HUES48 (cell line): ENCODE results near the gene MT1A.

ENCODE experiments used
- H3K27ac ChIP-seq: one replicate; pipeline ENCODE4 v1.7.0; 2013; ENCODE audit warnings: low read depth, low read length, inconsistent platforms
- H3K27me3 ChIP-seq: 2 replicates; pipeline ENCODE4 v1.6.1; 2013; ENCODE audit warnings: mild to moderate bottlenecking, low read length; ENCODE audit not compliant: control insufficient read depth, insufficient read depth
- H3K36me3 ChIP-seq: 2 replicates; pipeline ENCODE4 v1.6.1; 2013; ENCODE audit warnings: low read length; ENCODE audit not compliant: control insufficient read depth, insufficient read depth
- H3K4me1 ChIP-seq: 2 replicates; pipeline ENCODE4 v1.6.1; 2013; ENCODE audit warnings: mild to moderate bottlenecking, low read length; ENCODE audit not compliant: control insufficient read depth, insufficient read depth
- H3K4me3 ChIP-seq: 2 replicates; pipeline ENCODE4 v1.5.1; 2013; ENCODE audit warnings: mild to moderate bottlenecking, low read depth, low read length
- H3K9ac ChIP-seq: 2 replicates; pipeline ENCODE4 v1.6.1; 2013; ENCODE audit warnings: mild to moderate bottlenecking, low read depth, low read length, moderate library complexity
- H3K9me3 ChIP-seq: 2 replicates; pipeline ENCODE4 v1.6.1; 2013; ENCODE audit warnings: low read length; ENCODE audit not compliant: control insufficient read depth, insufficient read depth

Gene MT1A

DNA sequence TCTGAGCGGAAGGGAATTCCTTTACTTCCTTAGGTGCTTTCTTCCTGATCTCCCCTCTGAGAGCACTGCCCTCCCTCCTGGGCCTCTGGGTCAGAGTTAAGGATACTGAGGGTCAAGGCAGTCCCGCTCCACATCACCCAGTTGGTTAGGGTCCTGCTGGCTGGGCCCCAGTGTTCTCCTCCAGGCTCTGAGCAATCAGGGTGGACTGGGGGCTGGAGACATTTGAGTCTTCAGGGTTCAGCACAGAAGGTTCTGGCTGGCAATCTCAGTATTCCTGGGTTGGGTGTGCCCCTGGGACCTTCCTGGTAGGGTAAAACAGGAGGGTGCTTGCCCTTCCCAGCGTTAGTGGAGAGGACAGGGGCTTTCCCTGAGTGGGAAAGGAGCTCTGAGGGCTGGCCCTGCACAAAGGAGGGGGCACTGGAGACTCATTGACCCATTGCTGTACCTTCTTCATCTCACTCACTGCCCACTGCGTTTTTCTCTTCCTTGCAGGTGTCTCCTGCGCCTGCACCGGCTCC is 5.6 kb upstream of the MT1A start:
- no peaks in the 10 kb centered on the region for H3K36me3 ChIP-seq
- H3K9me3 ChIP-seq = no peaks in the 10 kb centered on the region
- H3K4me3 ChIP-seq = peak overlapping the region; percentile 31; the same call in 1 of the 2 replicates
- H3K27me3 ChIP-seq = peaks cover 99% of the 10 kb centered on the region
- H3K27ac ChIP-seq = no peak overlapping the region
- H3K9ac ChIP-seq = no peak overlapping the region
- 0 out of 2 replicates have a peak, but pooled peaks cover 4% of the 10 kb centered on the region for H3K4me1 ChIP-seq

DNA sequence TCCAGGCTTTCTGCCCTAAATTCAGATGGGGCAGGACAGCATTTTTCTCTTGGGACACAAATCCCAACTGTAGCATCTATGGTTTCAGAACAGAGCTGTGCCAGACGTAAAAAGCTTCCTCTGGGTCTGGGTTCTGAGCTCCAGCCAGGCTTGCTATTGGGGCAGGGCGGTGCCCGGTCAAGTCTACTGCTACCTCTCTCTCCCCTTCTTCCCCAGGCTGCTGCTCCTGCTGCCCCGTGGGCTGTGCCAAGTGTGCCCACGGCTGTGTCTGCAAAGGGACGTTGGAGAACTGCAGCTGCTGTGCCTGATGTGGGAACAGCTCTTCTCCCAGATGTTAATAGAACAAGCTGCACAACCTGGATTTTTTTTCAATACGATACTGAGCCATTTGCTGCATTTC is 4.9 kb upstream of the MT1A start:
- Histone ChIP-seq H3K27me3 (peaks cover 100% of the 10 kb centered on the region), H3K36me3 (no peaks in the 10 kb centered on the region), H3K9ac (no peak overlapping the region), H3K4me3 (no peak overlapping the region), H3K4me1 (0 out of 2 replicates have a peak, but pooled peaks cover 7% of the 10 kb centered on the region), H3K27ac (no peak overlapping the region), H3K9me3 (no peaks in the 10 kb centered on the region)

DNA sequence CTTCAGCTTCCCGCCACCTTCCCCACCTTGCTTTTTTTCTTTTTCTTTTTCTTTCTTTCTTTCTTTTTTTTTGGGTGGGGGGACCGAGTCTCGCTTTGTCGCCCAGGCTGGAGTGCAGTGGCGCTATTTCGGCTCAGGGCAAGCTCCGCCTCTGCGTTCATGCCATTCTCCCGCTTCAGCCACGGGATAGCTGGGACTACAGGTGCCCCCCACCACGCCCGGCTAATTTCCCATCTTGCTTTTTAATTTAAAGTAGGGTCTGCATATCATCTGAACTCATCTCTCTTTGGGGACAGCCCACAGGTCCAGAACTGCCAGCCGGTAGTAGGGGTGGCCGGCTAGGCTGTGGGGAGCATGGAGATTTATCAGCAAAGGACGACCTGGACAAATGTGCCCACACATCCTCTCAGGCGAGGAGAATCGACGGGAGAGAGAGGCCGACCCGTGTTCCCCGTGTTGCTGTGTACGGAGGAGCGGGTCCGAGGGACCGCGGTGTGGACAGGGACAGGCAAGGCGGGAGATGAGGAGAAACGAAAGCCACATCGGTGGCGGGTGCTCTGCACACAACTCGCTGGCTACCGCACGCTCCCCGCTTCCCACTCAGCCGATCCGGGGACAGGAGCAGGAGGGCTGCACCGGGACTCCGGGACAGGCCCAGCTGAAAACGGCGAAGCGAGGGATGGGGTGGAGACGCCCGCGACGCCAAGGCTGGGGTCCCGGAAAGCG is 3.6 kb upstream of the MT1A start:
- Histone ChIP-seq H3K27ac (no peak overlapping the region), H3K4me3 (peak overlapping the region; percentile 0; the same call in 1 of the 2 replicates), H3K4me1 (0 out of 2 replicates have a peak, but pooled peaks cover 7% of the 10 kb centered on the region), H3K36me3 (no peaks in the 10 kb centered on the region), H3K9me3 (no peaks in the 10 kb centered on the region), H3K27me3 (peaks cover 100% of the 10 kb centered on the region), H3K9ac (no peak overlapping the region)

DNA sequence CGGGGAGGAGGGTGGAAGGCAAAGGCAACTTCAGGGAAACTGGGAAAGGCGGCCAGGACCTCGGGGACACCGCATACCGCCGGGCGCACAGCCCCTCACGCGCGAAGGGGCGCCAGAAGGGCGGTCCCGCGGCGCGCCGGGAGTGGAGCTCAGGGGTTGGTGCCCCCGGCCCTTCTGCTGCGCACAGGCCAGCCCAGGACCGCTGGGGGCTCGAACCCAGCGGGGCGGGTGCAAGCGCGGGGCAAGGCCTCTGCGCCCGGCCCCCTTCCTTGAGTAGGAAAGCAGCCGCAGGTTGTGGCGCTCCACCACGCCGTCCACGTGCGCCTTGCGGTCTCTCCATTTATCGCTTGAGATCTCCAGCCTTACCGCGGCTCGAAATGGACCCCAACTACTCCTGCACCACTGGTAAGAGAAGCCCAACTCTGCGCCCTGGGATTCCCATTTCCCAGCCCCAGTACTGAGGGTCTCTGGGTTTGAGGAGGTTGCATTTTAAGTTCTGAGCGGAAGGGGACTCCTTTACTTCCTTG is 3.0 kb upstream of the MT1A start:
- no peaks in the 10 kb centered on the region for H3K9me3 ChIP-seq
- no peak overlapping the region for H3K9ac ChIP-seq
- H3K27me3 ChIP-seq = peaks cover 100% of the 10 kb centered on the region
- no peak overlapping the region for H3K27ac ChIP-seq
- H3K36me3 ChIP-seq = no peaks in the 10 kb centered on the region
- H3K4me1 ChIP-seq = 0 out of 2 replicates have a peak, but pooled peaks cover 7% of the 10 kb centered on the region
- H3K4me3 ChIP-seq = peak overlapping the region; percentile 0; the same call in 1 of the 2 replicates

DNA sequence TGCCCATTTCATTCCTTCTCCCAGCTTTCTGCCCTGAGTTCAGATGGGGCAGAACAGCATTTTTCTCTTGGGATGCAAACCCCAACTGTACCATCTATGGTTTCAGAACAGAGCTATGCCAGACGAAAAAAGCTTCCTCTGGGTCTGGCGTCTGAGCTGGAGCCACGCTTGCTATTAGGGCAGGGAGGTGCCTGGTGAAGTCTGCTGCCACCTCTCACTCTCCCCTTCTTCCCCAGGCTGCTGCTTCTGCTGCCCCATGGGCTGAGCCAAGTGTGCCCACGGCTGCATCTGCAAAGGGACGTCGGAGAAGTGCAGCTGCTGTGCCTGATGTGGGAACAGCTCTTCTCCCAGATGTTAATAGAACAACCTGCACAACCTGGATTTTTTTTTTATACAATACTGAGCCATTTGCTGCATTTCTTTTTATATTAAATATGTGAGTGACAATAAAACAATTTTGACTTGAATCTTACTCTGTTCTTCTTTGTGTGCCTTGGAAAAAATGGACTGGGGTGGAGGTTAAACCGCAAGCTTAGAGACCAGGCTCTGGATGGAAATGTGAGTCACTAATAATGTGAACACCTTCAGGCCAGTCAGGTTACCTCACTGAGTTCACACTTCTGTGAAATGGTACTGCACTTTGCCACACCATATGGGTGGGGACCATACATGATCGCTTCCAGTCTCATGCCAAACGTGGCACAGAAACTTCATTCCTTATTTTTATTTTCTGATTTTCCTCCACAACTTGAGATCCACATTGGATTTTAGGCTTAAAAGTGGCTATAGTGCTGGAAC is 1.7 kb upstream of the MT1A start:
- Histone ChIP-seq H3K27ac (no peak overlapping the region), H3K36me3 (no peaks in the 10 kb centered on the region), H3K9me3 (no peaks in the 10 kb centered on the region), H3K4me3 (no peak overlapping the region), H3K27me3 (peaks cover 100% of the 10 kb centered on the region), H3K4me1 (0 out of 2 replicates have a peak, but pooled peaks cover 7% of the 10 kb centered on the region), H3K9ac (no peak overlapping the region)

DNA sequence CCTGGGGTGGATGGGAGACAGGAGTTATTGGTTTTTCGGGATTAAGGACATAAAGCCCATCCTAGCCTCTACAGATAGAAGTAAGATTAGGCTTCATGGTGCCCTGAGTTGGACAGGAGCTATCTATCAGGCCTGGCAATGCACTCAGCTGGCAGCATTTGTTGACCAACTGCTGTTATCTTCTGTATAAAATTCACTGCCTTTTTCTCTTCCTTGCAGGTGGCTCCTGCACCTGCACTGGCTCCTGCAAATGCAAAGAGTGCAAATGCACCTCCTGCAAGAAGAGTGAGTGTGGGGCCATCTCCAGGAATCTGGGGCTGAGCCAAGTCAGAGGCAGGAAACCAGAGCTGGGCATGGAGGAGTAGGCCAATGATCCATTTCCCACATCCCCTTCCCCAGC is 579 bp downstream of the MT1A start:
- H3K36me3 ChIP-seq = no peaks in the 10 kb centered on the region
- H3K27me3 ChIP-seq = peaks cover 100% of the 10 kb centered on the region

DNA sequence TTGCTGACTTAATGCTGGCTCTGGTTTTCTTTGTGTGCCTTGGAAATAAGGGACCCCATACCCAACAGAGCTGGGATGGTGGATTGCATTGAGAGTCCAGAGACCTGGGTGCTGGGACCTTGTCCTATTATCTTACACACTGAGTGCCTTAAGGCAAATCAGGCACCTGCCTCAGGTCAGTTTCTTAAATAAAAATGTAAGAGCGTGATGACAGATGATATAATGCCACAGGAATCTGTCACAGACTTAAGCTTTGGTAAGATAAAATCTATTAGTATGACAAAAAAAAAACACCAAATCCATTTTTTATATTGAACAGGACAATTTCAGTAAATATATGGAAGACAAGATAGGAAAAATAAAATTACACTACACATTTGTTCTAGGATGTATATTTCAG is 1.6 kb downstream of the MT1A start:
- H3K36me3 ChIP-seq = no peaks in the 10 kb centered on the region
- peaks cover 100% of the 10 kb centered on the region for H3K27me3 ChIP-seq
- H3K4me1 ChIP-seq = peaks cover 14% of the 10 kb centered on the region
- H3K9ac ChIP-seq = no peak overlapping the region
- H3K4me3 ChIP-seq = no peak overlapping the region
- H3K27ac ChIP-seq = no peak overlapping the region
- H3K9me3 ChIP-seq = no peaks in the 10 kb centered on the region

More for the DNA sequence above, 579 bp downstream of the MT1A start:
- H3K9me3 ChIP-seq = no peaks in the 10 kb centered on the region
- no peak overlapping the region for H3K9ac ChIP-seq
- H3K27ac ChIP-seq = no peak overlapping the region
- no peak overlapping the region for H3K4me3 ChIP-seq
- peaks cover 16% of the 10 kb centered on the region for H3K4me1 ChIP-seq

DNA sequence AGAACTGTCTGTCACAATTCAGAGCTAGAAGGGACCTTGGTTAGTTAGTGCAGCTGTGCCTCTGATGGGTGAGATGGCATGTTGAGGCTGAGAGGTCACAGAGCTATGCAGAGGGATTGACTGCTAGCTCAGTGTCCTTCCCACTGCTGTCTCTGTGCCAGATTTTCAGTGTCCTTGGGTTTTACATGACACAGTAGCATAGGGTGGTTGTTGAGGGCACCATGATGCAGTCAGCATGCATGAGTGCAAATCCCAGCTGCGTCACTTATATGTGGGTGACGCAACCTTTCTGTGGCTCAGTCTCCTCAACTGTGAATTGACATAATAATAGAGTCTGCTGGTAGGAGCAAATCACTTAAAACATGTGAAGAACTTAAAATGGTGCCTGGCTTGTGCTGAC is 2.7 kb downstream of the MT1A start:
- Histone ChIP-seq H3K4me3 (no peak overlapping the region), H3K27me3 (peaks cover 100% of the 10 kb centered on the region), H3K36me3 (no peaks in the 10 kb centered on the region), H3K9ac (no peak overlapping the region), H3K9me3 (no peaks in the 10 kb centered on the region), H3K4me1 (peaks cover 14% of the 10 kb centered on the region), H3K27ac (no peak overlapping the region)

DNA sequence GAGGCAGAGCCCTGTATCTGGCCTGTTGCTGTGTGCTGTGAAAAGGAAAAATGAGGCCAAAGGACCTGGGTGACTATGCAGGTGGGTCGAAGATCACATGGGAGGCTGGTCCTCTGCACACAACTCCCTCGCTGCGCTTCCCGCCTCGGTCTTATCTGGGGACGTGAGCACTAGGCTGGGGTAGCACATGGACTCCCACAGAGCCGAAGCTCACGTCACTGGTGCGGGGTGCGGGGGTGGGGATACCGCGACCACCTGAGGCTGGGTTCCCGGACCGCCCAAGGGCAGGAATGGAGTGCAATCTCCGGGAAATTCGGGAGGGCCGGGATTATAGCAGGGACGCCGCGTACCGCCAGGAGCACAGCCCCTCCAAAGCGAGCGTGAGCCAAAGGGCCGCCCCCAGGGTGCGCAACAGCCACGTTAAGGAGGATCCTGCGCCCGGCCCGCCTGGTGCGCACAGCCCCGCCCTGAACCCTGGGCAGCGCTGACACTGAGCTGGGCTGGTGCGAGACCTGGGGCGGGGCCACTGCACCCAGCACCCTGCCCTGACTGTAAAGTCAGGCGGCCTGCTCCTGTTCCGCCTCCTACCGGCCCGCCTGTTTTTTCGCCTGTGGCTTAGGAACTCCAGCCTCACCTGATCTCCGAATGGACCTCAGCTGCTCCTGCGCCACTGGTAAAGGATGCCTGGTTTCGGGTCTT is 4.8 kb downstream of the MT1A start:
- Histone ChIP-seq H3K9me3 (no peaks in the 10 kb centered on the region), H3K27me3 (peaks cover 100% of the 10 kb centered on the region), H3K9ac (no peak overlapping the region), H3K4me3 (peak overlapping the region; percentile 54), H3K27ac (no peak overlapping the region), H3K4me1 (peaks cover 10% of the 10 kb centered on the region), H3K36me3 (no peaks in the 10 kb centered on the region)

DNA sequence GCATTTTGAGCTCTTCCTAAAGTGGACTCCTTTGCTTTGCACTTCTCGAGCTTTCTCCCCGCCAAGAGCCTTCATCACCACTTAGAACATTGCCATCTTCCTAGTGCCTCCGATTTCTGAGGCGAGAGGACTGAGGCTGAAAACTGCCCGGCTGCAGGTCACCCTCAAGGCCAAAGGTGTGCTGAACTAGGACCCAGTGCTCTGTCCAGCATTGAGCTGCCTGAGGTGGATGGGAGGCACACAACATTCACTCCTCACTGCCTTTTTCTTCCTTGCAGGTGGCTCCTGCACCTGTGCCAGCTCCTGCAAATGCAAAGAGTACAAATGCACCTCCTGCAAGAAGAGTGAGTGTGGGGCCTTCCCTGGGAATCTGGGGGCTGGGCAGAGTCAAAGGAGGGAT is 5.4 kb downstream of the MT1A start:
- Histone ChIP-seq H3K4me1 (peaks cover 10% of the 10 kb centered on the region), H3K9ac (no peak overlapping the region), H3K27ac (no peak overlapping the region), H3K27me3 (peaks cover 100% of the 10 kb centered on the region), H3K4me3 (peak overlapping the region; percentile 54), H3K36me3 (no peaks in the 10 kb centered on the region), H3K9me3 (no peaks in the 10 kb centered on the region)
